WTC11 (cell line): ENCODE measurements around the gene PLS1. TPM values are rescaled to one million over a fixed set of nuclear protein-coding genes. Genes with fewer than 3 reads are reported as not detected.

Experiments
- ATF1 ChIP-seq: sonication (generic); formaldehyde crosslinking; IDR thresholded peaks from 2 replicates; pipeline ENCODE4 v1.8.1; 2023; ENCODE audit warnings: mild to moderate bottlenecking, moderate library complexity, missing genetic modification reagents
- CBFB ChIP-seq: sonication (generic); formaldehyde crosslinking; IDR thresholded peaks from 2 replicates; pipeline ENCODE4 v1.8.1; 2022; ENCODE audit warnings: mild to moderate bottlenecking, low read depth, missing genetic modification reagents
- ELF4 ChIP-seq: sonication (generic); formaldehyde crosslinking; IDR thresholded peaks from 2 replicates; pipeline ENCODE4 v1.8.1; 2022; ENCODE audit warnings: low read depth, mild to moderate bottlenecking, moderate library complexity, missing genetic modification reagents
- ESRRA ChIP-seq: sonication (generic); formaldehyde crosslinking; IDR thresholded peaks from 2 replicates; pipeline ENCODE4 v1.8.1; 2022; ENCODE audit warnings: mild to moderate bottlenecking, missing genetic modification reagents, borderline replicate concordance
- GABPB1 ChIP-seq: sonication (generic); formaldehyde crosslinking; IDR thresholded peaks from 2 replicates; pipeline ENCODE4 v1.8.1; 2023; ENCODE audit warnings: mild to moderate bottlenecking, missing genetic modification reagents
- MYBL2 ChIP-seq: sonication (generic); formaldehyde crosslinking; IDR thresholded peaks from 2 replicates; pipeline ENCODE4 v1.8.1; 2023; ENCODE audit warnings: mild to moderate bottlenecking, moderate library complexity, missing genetic modification reagents
- NFE2L1 ChIP-seq: sonication (generic); formaldehyde crosslinking; IDR thresholded peaks from 2 replicates; pipeline ENCODE4 v1.8.1; 2023; ENCODE audit warnings: missing genetic modification reagents
- NR1H2 ChIP-seq: sonication (generic); formaldehyde crosslinking; IDR thresholded peaks from 2 replicates; pipeline ENCODE4 v1.9.0; 2021; ENCODE audit warnings: mild to moderate bottlenecking, moderate library complexity, missing genetic modification reagents
- NR2C2 ChIP-seq: sonication (generic); formaldehyde crosslinking; IDR thresholded peaks from 2 replicates; pipeline ENCODE4 v1.8.0; 2022; ENCODE audit warnings: mild to moderate bottlenecking, missing genetic modification reagents
- OVOL2 ChIP-seq: fragments of 250-450 bp; sonication (Bioruptor Pico); IDR thresholded peaks from 2 replicates; pipeline ENCODE4 v1.9.0; 2021; ENCODE audit warnings: mild to moderate bottlenecking, borderline replicate concordance
- PRRX2 ChIP-seq: fragments of 250-450 bp; sonication (Bioruptor Pico); IDR thresholded peaks from 2 replicates; pipeline ENCODE4 v1.8.0; 2021; ENCODE audit warnings: mild to moderate bottlenecking
- RELA ChIP-seq: sonication (generic); formaldehyde crosslinking; IDR thresholded peaks from 2 replicates; pipeline ENCODE4 v1.8.1; 2022; ENCODE audit warnings: missing genetic modification reagents, mild to moderate bottlenecking, borderline replicate concordance
- SMAD3 ChIP-seq: sonication (generic); formaldehyde crosslinking; IDR thresholded peaks from 2 replicates; pipeline ENCODE4 v1.8.0; 2022; ENCODE audit warnings: missing genetic modification reagents, mild to moderate bottlenecking, borderline replicate concordance
- SMAD4 ChIP-seq: sonication (generic); formaldehyde crosslinking; IDR thresholded peaks from 2 replicates; pipeline ENCODE4 v1.8.0; 2022; ENCODE audit warnings: mild to moderate bottlenecking, missing genetic modification reagents
- TCF7 ChIP-seq: sonication (generic); formaldehyde crosslinking; IDR thresholded peaks from 2 replicates; pipeline ENCODE4 v1.8.0; 2022; ENCODE audit warnings: mild to moderate bottlenecking, low read depth, missing genetic modification reagents, moderate library complexity
- TEAD1 ChIP-seq: sonication (generic); formaldehyde crosslinking; IDR thresholded peaks from 2 replicates; pipeline ENCODE4 v1.8.0; 2022; ENCODE audit warnings: mild to moderate bottlenecking, missing genetic modification reagents
- TEAD4 ChIP-seq: sonication (generic); formaldehyde crosslinking; IDR thresholded peaks from 2 replicates; pipeline ENCODE4 v1.8.0; 2022; ENCODE audit warnings: mild to moderate bottlenecking, missing genetic modification reagents
- ZBTB21 ChIP-seq: sonication (generic); formaldehyde crosslinking; IDR thresholded peaks from 2 replicates; pipeline ENCODE4 v1.8.1; 2023; ENCODE audit warnings: mild to moderate bottlenecking, missing genetic modification reagents, borderline replicate concordance
- ZNF219 ChIP-seq: sonication (generic); formaldehyde crosslinking; IDR thresholded peaks from 2 replicates; pipeline ENCODE4 v1.8.0; 2023; ENCODE audit warnings: missing genetic modification reagents, mild to moderate bottlenecking, borderline replicate concordance
- ZNF396 ChIP-seq: fragments of 250-450 bp; sonication (Bioruptor Pico); IDR thresholded peaks from 2 replicates; pipeline ENCODE4 v1.8.0; 2021; ENCODE audit warnings: mild to moderate bottlenecking, moderate library complexity, borderline replicate concordance
- ZNF416 ChIP-seq: fragments of 250-450 bp; sonication (Bioruptor Pico); IDR thresholded peaks from 2 replicates; pipeline ENCODE4 v1.9.0; 2021; ENCODE audit warnings: mild to moderate bottlenecking, inconsistent platforms
- ZNF423 ChIP-seq: fragments of 250-450 bp; sonication (Bioruptor Pico); IDR thresholded peaks from 2 replicates; pipeline ENCODE4 v2.1.2; 2022; ENCODE audit warnings: mild to moderate bottlenecking, moderate library complexity
- total RNA-seq: library from RNA; stranded (reverse); gene quantifications from 3 replicates; pipeline ENCODE4 v1.2.3, GENCODE V29; 2021
- TF ChIP-seq, protein P1 (sequence below): fragments of 250-450 bp; sonication (Bioruptor Pico); IDR thresholded peaks from 2 replicates; pipeline ENCODE4 v1.9.0; 2021; ENCODE audit warnings: mild to moderate bottlenecking
- TF ChIP-seq, protein P2 (sequence below): fragments of 250-450 bp; sonication (Bioruptor Pico); IDR thresholded peaks from 2 replicates; pipeline ENCODE4 v1.9.0; 2021; ENCODE audit warnings: mild to moderate bottlenecking
- TF ChIP-seq, protein P3 (sequence below): sonication (generic); formaldehyde crosslinking; IDR thresholded peaks from 2 replicates; pipeline ENCODE4 v1.8.0; 2022; ENCODE audit warnings: mild to moderate bottlenecking, missing genetic modification reagents
- TF ChIP-seq, protein P4 (sequence below): sonication (generic); formaldehyde crosslinking; IDR thresholded peaks from 2 replicates; pipeline ENCODE4 v1.8.1; 2022; ENCODE audit warnings: mild to moderate bottlenecking, missing genetic modification reagents, moderate library complexity, borderline replicate concordance
- TF ChIP-seq, protein P5 (sequence below): sonication (generic); formaldehyde crosslinking; IDR thresholded peaks from 2 replicates; pipeline ENCODE4 v1.8.1; 2022; ENCODE audit warnings: mild to moderate bottlenecking, moderate library complexity, missing genetic modification reagents
- TF ChIP-seq, protein P6 (sequence below): sonication (generic); formaldehyde crosslinking; IDR thresholded peaks from 2 replicates; pipeline ENCODE4 v1.8.0; 2022; ENCODE audit warnings: missing genetic modification reagents
- TF ChIP-seq, protein P7 (sequence below): fragments of 250-450 bp; sonication (Bioruptor Pico); IDR thresholded peaks from 2 replicates; pipeline ENCODE4 v1.9.0; 2021; ENCODE audit warnings: moderate library complexity, mild to moderate bottlenecking, inconsistent platforms, borderline replicate concordance

Gene PLS1
- total RNA-seq, 1 experiment from 2014 or later, result 26.4 TPM

DNA sequence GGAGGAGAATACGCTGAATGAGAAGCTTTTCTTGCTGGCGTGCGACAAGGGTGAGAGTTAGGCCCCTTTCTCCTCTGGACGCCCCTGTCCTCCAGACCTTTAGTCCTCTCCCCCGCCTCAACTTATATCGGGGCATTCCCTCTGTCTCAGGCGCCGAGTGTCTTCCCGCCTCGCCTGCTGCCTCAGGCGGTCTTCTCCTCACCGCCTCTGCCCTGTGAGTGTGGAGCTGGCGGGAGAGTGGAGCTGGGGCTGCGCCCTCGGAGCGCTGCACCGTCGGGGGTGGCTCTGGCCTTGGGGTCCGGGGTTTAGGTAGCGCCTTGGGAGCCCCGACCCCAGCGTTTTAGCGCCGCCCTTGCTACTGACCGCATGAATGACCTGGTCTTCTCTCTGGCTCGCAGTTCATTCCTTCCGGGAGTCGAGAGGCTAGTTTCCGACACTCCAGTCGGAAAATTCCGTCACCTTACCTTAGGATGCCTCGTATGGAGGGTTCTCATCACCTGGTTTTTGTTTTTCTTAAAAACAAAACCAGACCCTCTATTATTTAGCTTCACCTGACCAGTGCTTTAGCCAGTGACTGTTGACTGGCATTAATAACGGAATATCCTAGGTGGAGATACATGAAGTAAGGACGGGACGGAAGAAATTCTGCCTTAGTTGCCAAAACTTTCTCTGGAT lies 128.6 kb downstream of the PLS1 start (continued):
- TF ChIP-seq, protein P1, sequence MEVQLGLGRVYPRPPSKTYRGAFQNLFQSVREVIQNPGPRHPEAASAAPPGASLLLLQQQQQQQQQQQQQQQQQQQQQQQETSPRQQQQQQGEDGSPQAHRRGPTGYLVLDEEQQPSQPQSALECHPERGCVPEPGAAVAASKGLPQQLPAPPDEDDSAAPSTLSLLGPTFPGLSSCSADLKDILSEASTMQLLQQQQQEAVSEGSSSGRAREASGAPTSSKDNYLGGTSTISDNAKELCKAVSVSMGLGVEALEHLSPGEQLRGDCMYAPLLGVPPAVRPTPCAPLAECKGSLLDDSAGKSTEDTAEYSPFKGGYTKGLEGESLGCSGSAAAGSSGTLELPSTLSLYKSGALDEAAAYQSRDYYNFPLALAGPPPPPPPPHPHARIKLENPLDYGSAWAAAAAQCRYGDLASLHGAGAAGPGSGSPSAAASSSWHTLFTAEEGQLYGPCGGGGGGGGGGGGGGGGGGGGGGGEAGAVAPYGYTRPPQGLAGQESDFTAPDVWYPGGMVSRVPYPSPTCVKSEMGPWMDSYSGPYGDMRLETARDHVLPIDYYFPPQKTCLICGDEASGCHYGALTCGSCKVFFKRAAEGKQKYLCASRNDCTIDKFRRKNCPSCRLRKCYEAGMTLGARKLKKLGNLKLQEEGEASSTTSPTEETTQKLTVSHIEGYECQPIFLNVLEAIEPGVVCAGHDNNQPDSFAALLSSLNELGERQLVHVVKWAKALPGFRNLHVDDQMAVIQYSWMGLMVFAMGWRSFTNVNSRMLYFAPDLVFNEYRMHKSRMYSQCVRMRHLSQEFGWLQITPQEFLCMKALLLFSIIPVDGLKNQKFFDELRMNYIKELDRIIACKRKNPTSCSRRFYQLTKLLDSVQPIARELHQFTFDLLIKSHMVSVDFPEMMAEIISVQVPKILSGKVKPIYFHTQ (CRISPR knock-in tag), result no peak
- TF ChIP-seq, protein P2, sequence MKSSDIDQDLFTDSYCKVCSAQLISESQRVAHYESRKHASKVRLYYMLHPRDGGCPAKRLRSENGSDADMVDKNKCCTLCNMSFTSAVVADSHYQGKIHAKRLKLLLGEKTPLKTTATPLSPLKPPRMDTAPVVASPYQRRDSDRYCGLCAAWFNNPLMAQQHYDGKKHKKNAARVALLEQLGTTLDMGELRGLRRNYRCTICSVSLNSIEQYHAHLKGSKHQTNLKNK, result no peak
- TF ChIP-seq ZNF416 (CRISPR knock-in tag) (no peak), SMAD3 (CRISPR knock-in tag) (0 out of 2 replicates have a peak, but pooled peaks have one; percentile 45), TEAD1 (CRISPR knock-in tag) (peak; percentile 41; the same call in 1 of the 2 replicates), ZBTB21 (CRISPR knock-in tag) (no peak), SMAD4 (CRISPR knock-in tag) (0 out of 2 replicates have a peak, but pooled peaks have one; percentile 15), NR1H2 (CRISPR knock-in tag) (no peak), ATF1 (CRISPR knock-in tag) (no peak), NR2C2 (CRISPR knock-in tag) (no peak), PRRX2 (CRISPR knock-in tag) (no peak), OVOL2 (no peak), TCF7 (CRISPR knock-in tag) (no peak), GABPB1 (CRISPR knock-in tag) (peak; percentile 38; the same call in 1 of the 2 replicates), ZNF423 (CRISPR knock-in tag) (no peak), MYBL2 (CRISPR knock-in tag) (peak; percentile 35; the same call in 1 of the 2 replicates), NFE2L1 (CRISPR knock-in tag) (peak; percentile 26; the same call in 1 of the 2 replicates), ZNF396 (CRISPR knock-in tag) (no peak), TEAD4 (no peak), RELA (no peak), ELF4 (CRISPR knock-in tag) (no peak), ZNF219 (CRISPR knock-in tag) (no peak), CBFB (CRISPR knock-in tag) (no peak), ESRRA (CRISPR knock-in tag) (no peak)
- TF ChIP-seq, protein P3, sequence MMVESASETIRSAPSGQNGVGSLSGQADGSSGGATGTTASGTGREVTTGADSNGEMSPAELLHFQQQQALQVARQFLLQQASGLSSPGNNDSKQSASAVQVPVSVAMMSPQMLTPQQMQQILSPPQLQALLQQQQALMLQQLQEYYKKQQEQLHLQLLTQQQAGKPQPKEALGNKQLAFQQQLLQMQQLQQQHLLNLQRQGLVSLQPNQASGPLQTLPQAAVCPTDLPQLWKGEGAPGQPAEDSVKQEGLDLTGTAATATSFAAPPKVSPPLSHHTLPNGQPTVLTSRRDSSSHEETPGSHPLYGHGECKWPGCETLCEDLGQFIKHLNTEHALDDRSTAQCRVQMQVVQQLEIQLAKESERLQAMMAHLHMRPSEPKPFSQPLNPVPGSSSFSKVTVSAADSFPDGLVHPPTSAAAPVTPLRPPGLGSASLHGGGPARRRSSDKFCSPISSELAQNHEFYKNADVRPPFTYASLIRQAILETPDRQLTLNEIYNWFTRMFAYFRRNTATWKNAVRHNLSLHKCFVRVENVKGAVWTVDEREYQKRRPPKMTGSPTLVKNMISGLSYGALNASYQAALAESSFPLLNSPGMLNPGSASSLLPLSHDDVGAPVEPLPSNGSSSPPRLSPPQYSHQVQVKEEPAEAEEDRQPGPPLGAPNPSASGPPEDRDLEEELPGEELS (CRISPR knock-in tag), result no peak
- TF ChIP-seq, protein P4, sequence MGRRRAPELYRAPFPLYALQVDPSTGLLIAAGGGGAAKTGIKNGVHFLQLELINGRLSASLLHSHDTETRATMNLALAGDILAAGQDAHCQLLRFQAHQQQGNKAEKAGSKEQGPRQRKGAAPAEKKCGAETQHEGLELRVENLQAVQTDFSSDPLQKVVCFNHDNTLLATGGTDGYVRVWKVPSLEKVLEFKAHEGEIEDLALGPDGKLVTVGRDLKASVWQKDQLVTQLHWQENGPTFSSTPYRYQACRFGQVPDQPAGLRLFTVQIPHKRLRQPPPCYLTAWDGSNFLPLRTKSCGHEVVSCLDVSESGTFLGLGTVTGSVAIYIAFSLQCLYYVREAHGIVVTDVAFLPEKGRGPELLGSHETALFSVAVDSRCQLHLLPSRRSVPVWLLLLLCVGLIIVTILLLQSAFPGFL, result no peak
- TF ChIP-seq, protein P5, sequence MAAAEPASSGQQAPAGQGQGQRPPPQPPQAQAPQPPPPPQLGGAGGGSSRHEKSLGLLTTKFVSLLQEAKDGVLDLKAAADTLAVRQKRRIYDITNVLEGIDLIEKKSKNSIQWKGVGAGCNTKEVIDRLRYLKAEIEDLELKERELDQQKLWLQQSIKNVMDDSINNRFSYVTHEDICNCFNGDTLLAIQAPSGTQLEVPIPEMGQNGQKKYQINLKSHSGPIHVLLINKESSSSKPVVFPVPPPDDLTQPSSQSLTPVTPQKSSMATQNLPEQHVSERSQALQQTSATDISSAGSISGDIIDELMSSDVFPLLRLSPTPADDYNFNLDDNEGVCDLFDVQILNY (CRISPR knock-in tag), result 0 out of 2 replicates have a peak, but pooled peaks have one; percentile 56
- TF ChIP-seq, protein P6, sequence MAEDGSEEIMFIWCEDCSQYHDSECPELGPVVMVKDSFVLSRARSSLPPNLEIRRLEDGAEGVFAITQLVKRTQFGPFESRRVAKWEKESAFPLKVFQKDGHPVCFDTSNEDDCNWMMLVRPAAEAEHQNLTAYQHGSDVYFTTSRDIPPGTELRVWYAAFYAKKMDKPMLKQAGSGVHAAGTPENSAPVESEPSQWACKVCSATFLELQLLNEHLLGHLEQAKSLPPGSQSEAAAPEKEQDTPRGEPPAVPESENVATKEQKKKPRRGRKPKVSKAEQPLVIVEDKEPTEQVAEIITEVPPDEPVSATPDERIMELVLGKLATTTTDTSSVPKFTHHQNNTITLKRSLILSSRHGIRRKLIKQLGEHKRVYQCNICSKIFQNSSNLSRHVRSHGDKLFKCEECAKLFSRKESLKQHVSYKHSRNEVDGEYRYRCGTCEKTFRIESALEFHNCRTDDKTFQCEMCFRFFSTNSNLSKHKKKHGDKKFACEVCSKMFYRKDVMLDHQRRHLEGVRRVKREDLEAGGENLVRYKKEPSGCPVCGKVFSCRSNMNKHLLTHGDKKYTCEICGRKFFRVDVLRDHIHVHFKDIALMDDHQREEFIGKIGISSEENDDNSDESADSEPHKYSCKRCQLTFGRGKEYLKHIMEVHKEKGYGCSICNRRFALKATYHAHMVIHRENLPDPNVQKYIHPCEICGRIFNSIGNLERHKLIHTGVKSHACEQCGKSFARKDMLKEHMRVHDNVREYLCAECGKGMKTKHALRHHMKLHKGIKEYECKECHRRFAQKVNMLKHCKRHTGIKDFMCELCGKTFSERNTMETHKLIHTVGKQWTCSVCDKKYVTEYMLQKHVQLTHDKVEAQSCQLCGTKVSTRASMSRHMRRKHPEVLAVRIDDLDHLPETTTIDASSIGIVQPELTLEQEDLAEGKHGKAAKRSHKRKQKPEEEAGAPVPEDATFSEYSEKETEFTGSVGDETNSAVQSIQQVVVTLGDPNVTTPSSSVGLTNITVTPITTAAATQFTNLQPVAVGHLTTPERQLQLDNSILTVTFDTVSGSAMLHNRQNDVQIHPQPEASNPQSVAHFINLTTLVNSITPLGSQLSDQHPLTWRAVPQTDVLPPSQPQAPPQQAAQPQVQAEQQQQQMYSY (CRISPR knock-in tag), result peak; percentile 77
- TF ChIP-seq, protein P7, sequence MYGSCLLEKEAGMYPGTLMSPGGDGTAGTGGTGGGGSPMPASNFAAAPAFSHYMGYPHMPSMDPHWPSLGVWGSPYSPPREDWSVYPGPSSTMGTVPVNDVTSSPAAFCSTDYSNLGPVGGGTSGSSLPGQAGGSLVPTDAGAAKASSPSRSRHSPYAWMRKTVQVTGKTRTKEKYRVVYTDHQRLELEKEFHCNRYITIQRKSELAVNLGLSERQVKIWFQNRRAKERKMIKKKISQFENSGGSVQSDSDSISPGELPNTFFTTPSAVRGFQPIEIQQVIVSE (CRISPR knock-in tag), result no peak
